HTR-8/SVneo (cell line): ENCODE results near the gene HOXC10.

Source experiments
- DNase-seq: peaks from one replicate; pipeline ENCODE4 v3.0.0; 2011; ENCODE audit warnings: low spot score, mixed read lengths; ENCODE audit not compliant: insufficient read length
- FAIRE-seq: peaks from 2 replicates; lab custom pipeline; 2011; peaks lifted over from hg19 to GRCh38; lab: Jason Lieb, UNC

HOXC10 gene

DNA sequence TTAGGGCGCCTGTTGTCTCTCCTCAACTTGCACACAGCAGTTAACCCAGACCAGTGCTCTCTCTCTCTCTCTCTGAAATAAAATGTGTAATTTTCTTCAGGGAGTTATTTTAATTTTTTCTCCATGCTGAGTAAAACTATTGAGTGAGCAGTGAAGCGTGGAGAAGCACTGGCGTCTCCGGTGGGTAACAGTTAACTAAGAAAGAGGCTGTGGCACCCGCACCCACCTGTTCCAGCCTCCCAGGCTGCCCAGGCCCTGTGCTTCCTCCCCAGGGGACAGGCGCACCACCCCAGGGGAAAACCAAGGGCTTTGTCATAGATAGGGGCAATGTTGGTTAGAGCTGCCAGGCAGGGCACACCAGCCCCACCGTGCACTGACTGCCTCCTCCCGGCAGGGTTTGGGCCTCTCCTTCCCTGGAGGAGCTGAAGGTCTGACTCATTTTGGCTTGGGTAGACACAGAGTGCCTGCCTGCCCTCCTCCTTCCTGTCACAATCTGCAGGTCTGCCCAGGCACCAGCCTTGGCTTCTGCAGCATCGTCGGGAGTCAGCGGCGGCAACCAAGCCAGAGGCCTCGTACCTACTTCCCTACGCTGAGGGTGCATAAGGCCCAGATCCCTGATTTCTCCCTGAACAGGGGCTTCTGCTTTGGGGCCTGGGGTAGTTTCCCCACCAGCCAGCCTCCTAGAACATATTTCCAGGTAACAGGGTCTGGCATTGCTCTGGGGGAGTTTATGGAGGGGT, 51.8 kb downstream of the HOXC10 start:
- DNase-seq (no peak), FAIRE-seq (no peak)

DNA sequence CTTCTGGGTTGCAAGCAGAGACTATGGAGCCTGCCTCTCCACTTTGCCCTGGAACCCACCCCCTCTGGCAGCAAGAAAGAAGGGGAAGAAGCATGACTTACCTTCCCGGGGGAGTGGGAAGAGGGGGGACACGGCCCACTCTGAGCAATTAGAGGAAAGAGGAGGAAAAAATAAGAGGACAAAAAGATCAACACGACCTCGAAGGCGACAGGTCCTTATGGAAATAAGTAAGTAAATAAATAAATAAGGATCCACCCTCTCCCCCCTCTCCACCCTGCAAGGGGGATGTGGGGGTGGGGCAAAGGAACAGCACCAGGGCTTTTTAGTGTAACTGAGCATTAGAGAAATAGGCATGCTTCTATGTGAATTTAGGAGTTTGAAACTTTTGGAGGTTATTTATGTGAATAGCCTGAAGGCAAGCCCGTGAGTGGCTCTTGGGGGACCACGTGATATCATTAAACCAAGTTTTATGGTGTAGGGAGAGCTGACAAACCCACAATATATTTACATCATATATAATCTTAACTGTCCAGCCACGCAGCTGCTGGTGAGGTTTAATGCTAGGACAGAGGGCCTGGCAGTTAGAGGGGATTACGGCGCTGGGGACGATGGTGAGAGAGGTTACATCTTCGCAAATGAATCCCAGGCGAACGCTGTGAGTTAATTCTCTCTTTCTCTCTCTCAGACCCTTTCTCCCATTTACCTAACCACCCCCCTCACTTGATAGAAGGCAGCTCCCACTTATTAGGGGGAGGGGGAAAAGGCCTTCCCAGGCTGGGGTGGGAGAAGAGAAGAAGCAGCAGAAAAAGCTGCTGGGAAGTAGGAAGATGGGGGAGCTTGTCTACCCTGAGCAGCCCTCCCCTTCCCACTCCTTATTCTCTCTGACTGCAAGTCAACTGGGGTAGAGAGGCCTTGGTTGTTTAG, 52.7 kb downstream of the HOXC10 start:
- DNase-seq (no peak), FAIRE-seq (no peak)

DNA sequence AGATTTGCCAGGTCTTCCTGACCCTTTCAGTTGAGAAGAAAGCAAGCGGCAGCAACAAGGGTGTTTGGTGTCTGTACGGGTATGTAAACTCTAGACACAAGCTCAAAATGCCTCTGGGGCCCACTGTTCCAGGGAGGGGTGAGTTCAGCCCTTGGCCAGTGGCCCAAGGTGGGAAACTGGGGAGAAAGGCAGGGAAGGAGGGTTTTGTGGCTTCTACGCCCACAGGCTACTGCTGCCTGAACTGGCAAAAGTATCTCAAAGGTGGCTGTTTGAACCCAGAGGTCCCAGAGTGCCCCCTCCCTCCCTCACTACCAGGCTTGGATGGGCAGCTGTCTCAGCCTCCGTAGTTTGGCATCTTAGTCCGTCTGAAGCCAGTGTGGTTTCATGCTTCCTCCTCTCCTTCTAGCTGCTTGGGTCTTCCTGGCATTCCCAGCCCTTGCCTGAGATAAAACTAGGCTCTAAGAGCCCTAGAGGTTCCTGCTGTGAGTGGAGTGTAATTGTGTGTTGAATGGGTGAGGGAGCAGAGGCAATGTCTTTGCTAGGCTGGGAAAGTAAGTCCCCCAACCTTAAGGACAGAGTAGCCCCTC, 53.4 kb downstream of the HOXC10 start:
- DNase-seq (no peak), FAIRE-seq (no peak)

DNA sequence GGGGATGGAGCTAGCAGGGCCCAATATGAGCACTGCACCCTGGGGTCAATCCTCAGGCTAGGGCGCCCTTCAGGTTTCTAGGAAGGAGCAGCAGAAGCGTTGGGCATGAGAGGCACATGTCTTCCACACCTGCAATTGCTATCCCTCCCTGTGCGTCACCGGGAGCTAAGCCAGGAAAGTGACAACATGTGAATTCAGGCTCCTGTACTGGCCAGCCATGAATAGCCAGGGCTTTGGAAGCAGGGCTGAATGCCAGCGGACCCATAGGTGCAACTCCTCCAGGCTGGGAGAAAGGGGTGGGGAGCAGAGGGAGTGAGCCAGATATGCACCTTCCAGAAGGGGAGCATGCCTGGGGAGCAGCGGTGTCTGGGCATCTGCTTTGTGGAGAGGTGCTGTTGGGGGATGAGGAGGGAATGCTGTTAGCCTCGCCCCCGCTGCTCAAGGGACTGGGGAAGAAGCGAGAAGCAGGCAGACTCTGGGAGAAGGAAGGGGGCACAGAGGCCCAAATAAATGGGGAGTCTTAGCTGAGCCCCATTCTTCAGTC, 54.0 kb downstream of the HOXC10 start:
- DNase-seq (no peak), FAIRE-seq (no peak)

DNA sequence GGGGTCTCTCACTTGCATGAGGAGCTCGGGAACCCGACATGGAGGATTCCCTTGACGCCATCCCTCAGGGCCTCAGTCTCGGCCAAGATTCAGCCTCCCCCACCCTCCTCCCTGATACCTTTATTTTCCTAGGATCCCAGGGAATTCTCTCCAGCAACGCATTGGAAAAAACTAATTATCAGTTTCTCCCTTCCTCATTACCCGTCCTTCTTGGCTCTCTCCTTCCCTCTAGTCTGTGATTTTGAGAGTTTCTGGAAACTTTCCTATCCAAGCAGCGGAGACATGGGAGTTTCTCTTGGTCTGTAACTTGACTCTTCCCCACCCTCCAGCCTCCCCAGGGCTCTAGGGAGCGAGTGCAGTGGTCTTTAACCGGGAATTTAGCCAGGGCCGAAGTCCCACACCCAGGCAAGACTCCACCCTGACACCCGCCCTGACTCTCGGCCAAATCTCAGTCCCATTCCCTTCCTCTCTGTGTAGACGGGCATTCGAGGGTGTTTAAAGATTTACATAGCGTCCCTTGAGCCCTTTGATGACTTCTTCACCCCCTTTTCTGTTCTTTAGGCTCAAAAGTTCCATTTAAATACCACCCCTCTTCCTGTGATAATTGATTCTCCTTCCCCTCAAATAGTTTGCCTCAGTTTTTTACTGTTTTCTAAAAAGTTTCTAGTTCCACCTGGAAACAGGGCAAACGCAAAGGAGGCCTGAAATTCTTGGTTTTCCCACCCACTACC, 54.6 kb downstream of the HOXC10 start:
- DNase-seq = no peak
- FAIRE-seq = no peak
